Stimulated activated CD8-positive, alpha-beta memory T cell treated with anti-CD3 and anti-CD28 coated beads, Interleukin-7, amount 100 ng/mL, for 24 hours (primary cell): ENCODE data around the gene SPECC1L.
"Not testable (repeated sequence)": the region's sequence is repeated elsewhere in the genome, so short reads cannot be mapped to it uniquely, and the experiment has no call there.

Experiments used
- DNase-seq: peaks from one replicate; pipeline ENCODE4 v3.0.0-alpha.2; 2020; ENCODE audit warnings: low read depth

Gene SPECC1L

GRCh38 chr22:24287801-24288200, 17.2 kb downstream of the SPECC1L start:
- not testable (repeated sequence) for DNase-seq

- no peak for DNase-seq
These were observed 18.5 kb downstream of the SPECC1L start for GRCh38 chr22:24289114-24289513.

- no peak for DNase-seq
These were observed 19.1 kb downstream of the SPECC1L start for GRCh38 chr22:24289741-24290163.

GRCh38 chr22:24290459-24290858, 19.8 kb downstream of the SPECC1L start:
- no peak for DNase-seq

- DNase-seq, result no peak
These were observed 21.0 kb downstream of the SPECC1L start for GRCh38 chr22:24291515-24292201.

GRCh38 chr22:24292202-24292830, 21.7 kb downstream of the SPECC1L start:
- DNase-seq, result not testable (repeated sequence)

GRCh38 chr22:24294913-24295312, 24.3 kb downstream of the SPECC1L start:
- not testable (repeated sequence) for DNase-seq

- DNase-seq, result not testable (repeated sequence)
These were observed 28.0 kb downstream of the SPECC1L start for GRCh38 chr22:24298497-24299155.

GRCh38 chr22:24300522-24300921, 29.9 kb downstream of the SPECC1L start:
- not testable (repeated sequence) for DNase-seq

GRCh38 chr22:24302591-24302990, 32.0 kb downstream of the SPECC1L start:
- no peak for DNase-seq

GRCh38 chr22:24303007-24303406, 32.4 kb downstream of the SPECC1L start:
- DNase-seq, result no peak

GRCh38 chr22:24304062-24304675, 33.5 kb downstream of the SPECC1L start:
- no peak for DNase-seq

- DNase-seq, result no peak
These were observed 34.6 kb downstream of the SPECC1L start for GRCh38 chr22:24305260-24305692.

- DNase-seq, result no peak
These were observed 40.3 kb downstream of the SPECC1L start for GRCh38 chr22:24310969-24311368.

- no peak for DNase-seq
These were observed 44.8 kb downstream of the SPECC1L start for GRCh38 chr22:24315367-24315966.

GRCh38 chr22:24316264-24316663, 45.6 kb downstream of the SPECC1L start:
- DNase-seq, result not testable (repeated sequence)

- DNase-seq, result not testable (repeated sequence)
These were observed 46.9 kb downstream of the SPECC1L start for GRCh38 chr22:24317511-24317910.

- no peak for DNase-seq
These were observed 48.8 kb downstream of the SPECC1L start for GRCh38 chr22:24319451-24319850.

GRCh38 chr22:24321999-24322398, 51.4 kb downstream of the SPECC1L start:
- no peak for DNase-seq

GRCh38 chr22:24322522-24322921, 51.9 kb downstream of the SPECC1L start:
- DNase-seq, result no peak

GRCh38 chr22:24323233-24323632, 52.6 kb downstream of the SPECC1L start:
- no peak for DNase-seq

GRCh38 chr22:24323695-24324094, 53.1 kb downstream of the SPECC1L start:
- no peak for DNase-seq
